T-helper 2 cell treated with Interferon-gamma antibody and Interleukin-4, amounts not matched to agents 100 ng/mL and 5 ng/mL, for 36 hours (primary cell): ENCODE data around the gene BARHL2. TPM values are rescaled to one million over a fixed set of nuclear protein-coding genes. Genes with fewer than 3 reads are reported as not detected.

Experiments
- intact Hi-C: fragments of 100-400 bp; cut with micrococcal nuclease; formaldehyde crosslinking; loops from one replicate; pipeline ENCODE4 v1.15.1; 2023
- total RNA-seq: library from RNA; stranded (reverse); gene quantifications from 2 replicates; pipeline ENCODE4 v1.2.3, GENCODE V29; 2022

BARHL2 gene
- total RNA-seq, 1 donor from 2014 or later, result not detected

GRCh38 chr1:90725657-90726424 is 8.7 kb upstream of the BARHL2 start:
- intact Hi-C loops, result loop anchor here (2.0 kb wide), 1 partner anchor 109 kb away; no protein-coding TSS in a partner anchor

- intact Hi-C loops, result loop anchor here (2.0 to 5.0 kb wide), 2 partner anchors 110 to 127 kb away; no protein-coding TSS in a partner anchor
These were observed 8.0 kb upstream of the BARHL2 start for GRCh38 chr1:90724926-90725656.

GRCh38 chr1:90724361-90724760 is 7.3 kb upstream of the BARHL2 start:
- intact Hi-C loops, result loop anchor here (2.0 to 5.0 kb wide), 2 partner anchors 110 to 128 kb away; no protein-coding TSS in a partner anchor

GRCh38 chr1:90723590-90724108 is 6.5 kb upstream of the BARHL2 start:
- intact Hi-C loops, result loop anchor here (2.0 to 5.0 kb wide), 2 partner anchors 111 to 129 kb away; no protein-coding TSS in a partner anchor

- intact Hi-C loops, result loop anchor here (5.0 kb wide), 1 partner anchor 129 kb away; no protein-coding TSS in a partner anchor
These were observed 5.9 kb upstream of the BARHL2 start for GRCh38 chr1:90722874-90723589.

GRCh38 chr1:90721210-90722194 is 4.4 kb upstream of the BARHL2 start:
- intact Hi-C loops, result loop anchor here (1.0 to 5.0 kb wide), 4 partner anchors 15 to 444 kb away; no protein-coding TSS in a partner anchor

GRCh38 chr1:90720145-90720636 is 3.1 kb upstream of the BARHL2 start:
- intact Hi-C loops, result loop anchor here (2.0 to 5.0 kb wide), 2 partner anchors 13 to 132 kb away; no protein-coding TSS in a partner anchor

- intact Hi-C loops, result loop anchor here (2.0 to 5.0 kb wide), 2 partner anchors 13 to 133 kb away; no protein-coding TSS in a partner anchor
These were observed 2.4 kb upstream of the BARHL2 start for GRCh38 chr1:90719330-90720144.

- intact Hi-C loops, result no loop called here
These were observed 1.6 kb upstream of the BARHL2 start for GRCh38 chr1:90718411-90719329.

GRCh38 chr1:90717665-90718410 is 736 bp upstream of the BARHL2 start:
- intact Hi-C loops, result no loop called here

- intact Hi-C loops, result no loop called here
These were observed 208 bp upstream of the BARHL2 start for GRCh38 chr1:90717356-90717664.

- intact Hi-C loops, result no loop called here
These were observed 905 bp downstream of the BARHL2 start for GRCh38 chr1:90716243-90716551.

- intact Hi-C loops, result loop anchor here (2.0 kb wide), 1 partner anchor 13 kb away; no protein-coding TSS in a partner anchor
These were observed 1.8 kb downstream of the BARHL2 start for GRCh38 chr1:90715309-90715708.

GRCh38 chr1:90714521-90714951 is 2.6 kb downstream of the BARHL2 start:
- intact Hi-C loops, result loop anchor here (2.0 kb wide), 1 partner anchor 14 kb away; no protein-coding TSS in a partner anchor

- intact Hi-C loops, result loop anchor here (2.0 kb wide), 1 partner anchor 15 kb away; no protein-coding TSS in a partner anchor
These were observed 3.2 kb downstream of the BARHL2 start for GRCh38 chr1:90713741-90714509.
